ENCODE data around the gene FAM219A.
A peak's percentile ranks its signal among the peaks of the same experiment; 100 is the strongest.

The FAM219A gene

GRCh38 chr9:34399729-34400128, 58.6 kb downstream of the FAM219A start:
- DNase-seq, result no peak

GRCh38 chr9:34398875-34399274, 59.5 kb downstream of the FAM219A start:
- DNase-seq, result no peak

GRCh38 chr9:34396276-34397214, 61.8 kb downstream of the FAM219A start:
- DNase-seq, result no peak

- DNase-seq, result no peak
Measured at GRCh38 chr9:34392511-34392910, 65.9 kb downstream of the FAM219A start.

- DNase-seq, result no peak
Measured at GRCh38 chr9:34387239-34387638, 71.1 kb downstream of the FAM219A start.

GRCh38 chr9:34386656-34387055, 71.7 kb downstream of the FAM219A start:
- no peak for DNase-seq

- DNase-seq, result no peak
Measured at GRCh38 chr9:34385561-34386230, 72.7 kb downstream of the FAM219A start.

GRCh38 chr9:34384368-34385165, 73.8 kb downstream of the FAM219A start:
- DNase-seq, result no peak

GRCh38 chr9:34383904-34384303, 74.5 kb downstream of the FAM219A start:
- no peak for DNase-seq

- no peak for DNase-seq
Measured at GRCh38 chr9:34382879-34383278, 75.5 kb downstream of the FAM219A start.

GRCh38 chr9:34382054-34382453, 76.3 kb downstream of the FAM219A start:
- no peak for DNase-seq

- DNase-seq, result no peak
Measured at GRCh38 chr9:34381323-34381722, 77.0 kb downstream of the FAM219A start.

GRCh38 chr9:34380511-34381315, 77.7 kb downstream of the FAM219A start:
- DNase-seq, result peak; percentile 77 to 79

- peak in 1 of 2 experiments; percentile 8 for DNase-seq
Measured at GRCh38 chr9:34380034-34380510, 78.3 kb downstream of the FAM219A start.

GRCh38 chr9:34379334-34380033, 78.9 kb downstream of the FAM219A start:
- DNase-seq, result peak; percentile 94 to 96

- DNase-seq, result no peak
Measured at GRCh38 chr9:34378376-34379060, 79.9 kb downstream of the FAM219A start.

GRCh38 chr9:34377404-34377746, 81.0 kb downstream of the FAM219A start:
- DNase-seq, result no peak

- DNase-seq, result peak; percentile 99
Measured at GRCh38 chr9:34376596-34377403, 81.6 kb downstream of the FAM219A start, which contains the start of gene MYORG. MYORG (minus strand) TSS chr9:34376898; CDS start chr9:34372943, 3,955 bp downstream.

- peak; percentile 41 to 51 for DNase-seq
Measured at GRCh38 chr9:34375901-34376595, 82.3 kb downstream of the FAM219A start.
